ENCODE measurements around the gene NOVA2.
"Not testable (repeated sequence)": the region's sequence is repeated elsewhere in the genome, so short reads cannot be mapped to it uniquely, and the experiment has no call there.

Gene NOVA2

GRCh38 chr19:45899253-45899652 is 74.4 kb downstream of the NOVA2 start:
- in situ Hi-C loops (cut with HindIII; ENCODE audit: low sequenced_read_pairs), result no loop called here

- in situ Hi-C loops (cut with HindIII; ENCODE audit: low sequenced_read_pairs), result no loop called here
These were observed 76.3 kb downstream of the NOVA2 start for GRCh38 chr19:45897261-45897812.

GRCh38 chr19:45895983-45896599 is 77.6 kb downstream of the NOVA2 start:
- in situ Hi-C loops (cut with HindIII; ENCODE audit: low sequenced_read_pairs), result not testable (repeated sequence)

GRCh38 chr19:45895519-45895972 is 78.1 kb downstream of the NOVA2 start:
- in situ Hi-C loops (cut with HindIII; ENCODE audit: low sequenced_read_pairs), result no loop called here

GRCh38 chr19:45890877-45891276 is 82.8 kb downstream of the NOVA2 start:
- in situ Hi-C loops (cut with HindIII; ENCODE audit: low sequenced_read_pairs), result no loop called here

GRCh38 chr19:45889210-45889885 is 84.3 kb downstream of the NOVA2 start:
- in situ Hi-C loops (cut with HindIII; ENCODE audit: low sequenced_read_pairs), result no loop called here

- in situ Hi-C loops (cut with HindIII; ENCODE audit: low sequenced_read_pairs), result no loop called here
These were observed 86.4 kb downstream of the NOVA2 start for GRCh38 chr19:45887200-45887710.

GRCh38 chr19:45886427-45887199 is 87.1 kb downstream of the NOVA2 start:
- in situ Hi-C loops (cut with HindIII; ENCODE audit: low sequenced_read_pairs), result no loop called here

- in situ Hi-C loops (cut with HindIII; ENCODE audit: low sequenced_read_pairs), result no loop called here
These were observed 87.9 kb downstream of the NOVA2 start, which contains the start of gene IRF2BP1 for GRCh38 chr19:45885556-45886426. Gene IRF2BP1 (minus strand): TSS chr19:45886141. CDS start chr19:45885774, 367 bp downstream.

GRCh38 chr19:45884682-45885555 is 88.7 kb downstream of the NOVA2 start:
- in situ Hi-C loops (cut with HindIII; ENCODE audit: low sequenced_read_pairs), result no loop called here

GRCh38 chr19:45883881-45884681 is 89.6 kb downstream of the NOVA2 start:
- in situ Hi-C loops (cut with HindIII; ENCODE audit: low sequenced_read_pairs), result no loop called here

All from DLD1 (cell line).